Measurements from ENCODE around the gene EHMT1.

- TF ChIP-seq CTCF (IDR thresholded peaks at IDR 0.05; ENCODE audit: low read length) (no peak), EZH2 (IDR thresholded peaks at IDR 0.05; ENCODE audit: borderline replicate concordance, low read length) (no peak)
Measured at GRCh38 chr9:137588311-137588710, 30.5 kb upstream of the EHMT1 start.

All from OCI-LY1 (cell line).